22Rv1 (cell line): ENCODE results near the gene GADD45B.

Source experiments
- CTCF ChIP-seq: fragments of 450-650 bp; IDR thresholded peaks from 2 replicates; pipeline ENCODE4 v1.5.1; 2017; ENCODE audit warnings: mild to moderate bottlenecking
- ZFX ChIP-seq: fragments of 450-650 bp; IDR thresholded peaks from 2 replicates; pipeline ENCODE4 v1.6.1; 2017; ENCODE audit warnings: antibody characterized with exemption, borderline replicate concordance

- TF ChIP-seq CTCF = no peak
- no peak for TF ChIP-seq ZFX
Observed at GRCh38 chr19:2434267-2434666, 41.7 kb upstream of the GADD45B start.
